SK-N-MC (cell line): Measurements from ENCODE around the gene REV1.
A peak's percentile ranks its signal among the peaks of the same experiment; 100 is the strongest.
"Not testable (repeated sequence)": the region's sequence is repeated elsewhere in the genome, so short reads cannot be mapped to it uniquely, and the experiment has no call there.

ENCODE experiments used
- DNase-seq: peaks from one replicate; pipeline ENCODE4 v3.0.0-alpha.2; 2011; ENCODE audit warnings: low read depth, low spot score
- H3K27ac ChIP-seq: fragments of 200-600 bp; sonication (generic); 2 replicates; pipeline ENCODE4 v1.5.1; 2016; ENCODE audit warnings: mixed run types
- H3K36me3 ChIP-seq: fragments of 200-600 bp; sonication (generic); 2 replicates; pipeline ENCODE4 v1.6.1; 2017; ENCODE audit warnings: antibody characterized with exemption, low read length, mixed read lengths; ENCODE audit not compliant: insufficient read depth
- H3K4me3 ChIP-seq: fragments of 200-600 bp; sonication (generic); 2 replicates; pipeline ENCODE4 v1.5.1; 2016
- H3K9ac ChIP-seq: fragments of 200-600 bp; sonication (generic); 2 replicates; pipeline ENCODE4 v1.8.0; 2017; ENCODE audit warnings: mixed run types, mixed read lengths; ENCODE audit not compliant: insufficient read length
- H3K9me3 ChIP-seq: fragments of 200-600 bp; sonication (generic); 2 replicates; pipeline ENCODE4 v1.6.1; 2017; ENCODE audit warnings: low read depth, mild to moderate bottlenecking, antibody characterized with exemption, low read length, moderate library complexity, mixed read lengths
- EZH2 ChIP-seq: fragments of 200-600 bp; sonication (generic); IDR thresholded peaks from one replicate; pipeline ENCODE4 v1.6.1; 2017; ENCODE audit warnings: antibody characterized with exemption
- FOXP2 ChIP-seq: optimal IDR thresholded peaks from 2 replicates; pipeline ENCODE3; 2011; ENCODE audit warnings: mild to moderate bottlenecking, moderate library complexity; ENCODE audit not compliant: insufficient read depth; ENCODE audit errors: extremely low read length, control extremely low read depth
- POLR2AphosphoS5 ChIP-seq: IDR thresholded peaks from 2 replicates; pipeline ENCODE4 v1.6.1; 2012; ENCODE audit warnings: mild to moderate bottlenecking, low read depth, low read length, borderline replicate concordance

Gene REV1

DNA sequence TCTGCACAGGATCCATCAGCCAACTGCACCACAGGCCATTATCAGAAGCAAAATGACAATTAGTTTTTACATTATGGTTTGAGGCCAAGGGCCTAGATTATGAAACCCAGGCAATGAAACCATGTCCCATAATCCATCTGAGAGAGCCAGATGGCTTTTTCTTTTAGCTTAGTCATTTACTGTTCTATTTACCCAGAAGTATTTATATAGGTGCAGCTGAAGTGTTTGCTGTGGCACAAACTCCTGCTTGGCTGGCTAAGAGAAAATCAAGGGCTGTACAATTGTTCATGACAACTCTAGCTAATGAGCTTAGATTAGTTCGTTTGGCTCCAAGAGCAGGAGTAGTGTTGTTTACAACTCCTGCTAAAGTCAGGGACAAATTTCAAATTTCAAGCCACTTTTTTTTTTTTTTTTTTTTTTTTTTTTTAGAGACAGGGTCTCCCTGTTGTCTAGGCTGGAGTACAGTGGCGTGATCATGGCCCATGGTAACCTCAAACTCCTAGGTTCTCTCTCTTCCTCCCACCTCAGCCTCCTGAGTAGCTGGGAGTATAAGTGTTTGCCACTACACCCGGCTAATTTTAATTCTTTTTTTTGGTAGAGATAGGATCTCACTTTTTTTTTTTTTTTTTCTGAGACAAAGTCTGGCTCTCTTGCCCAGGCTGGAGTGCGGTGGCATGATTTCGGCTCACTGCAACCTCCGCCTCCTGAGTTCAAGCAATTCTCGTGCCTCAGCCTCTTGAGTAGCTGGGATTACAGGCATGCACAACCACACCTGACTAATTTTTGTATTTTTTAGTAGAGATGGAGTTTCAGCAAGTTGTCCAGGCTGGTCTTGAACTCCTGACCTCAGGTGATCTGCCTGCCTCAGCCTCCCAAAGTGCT lies 18.4 kb upstream of the REV1 start:
- TF ChIP-seq EZH2 = no peak
- no peak for TF ChIP-seq POLR2AphosphoS5
- TF ChIP-seq FOXP2 = no peak
- no peak overlapping the region for H3K27ac ChIP-seq
- no peak for DNase-seq
- H3K36me3 ChIP-seq = no peaks in the 10 kb centered on the region
- no peak overlapping the region for H3K9ac ChIP-seq
- no peaks in the 10 kb centered on the region for H3K9me3 ChIP-seq
- H3K4me3 ChIP-seq = no peak overlapping the region

DNA sequence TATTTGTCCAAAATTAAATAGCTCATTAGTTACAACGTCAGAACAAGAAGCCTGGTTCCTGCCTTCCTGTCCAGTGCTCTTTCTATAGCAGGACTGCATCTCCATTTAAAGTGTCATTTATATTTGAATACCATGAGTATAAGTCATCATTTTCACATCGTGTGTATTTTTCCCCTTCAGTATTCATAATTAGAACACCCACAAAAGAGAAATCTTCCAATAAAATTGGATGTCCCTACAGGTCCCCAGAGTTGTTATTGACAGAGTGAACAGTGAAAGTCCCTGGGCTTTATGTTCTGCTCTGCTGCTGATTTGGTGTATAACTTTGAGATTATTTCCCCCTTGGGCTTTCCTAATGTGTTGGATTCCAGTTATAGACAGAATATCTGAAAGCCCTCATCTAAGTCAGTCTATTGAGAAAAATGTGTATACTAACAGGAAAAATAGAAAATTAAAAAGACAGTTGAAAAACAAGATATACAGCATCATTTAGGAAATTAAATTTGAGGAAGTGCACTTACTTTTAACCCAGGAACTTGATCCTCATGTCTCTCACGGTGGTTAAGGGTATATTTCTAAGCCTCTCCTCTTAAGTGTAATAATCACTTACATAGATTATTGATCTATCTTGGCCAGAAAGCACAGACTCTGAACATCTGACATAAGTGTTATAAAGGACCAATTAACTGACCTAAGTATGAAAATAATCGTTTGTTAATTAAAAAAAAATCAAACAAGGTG lies 15.2 kb upstream of the REV1 start:
- Histone ChIP-seq H3K36me3 (no peaks in the 10 kb centered on the region), H3K4me3 (no peak overlapping the region), H3K9ac (no peak overlapping the region), H3K9me3 (no peaks in the 10 kb centered on the region), H3K27ac (no peak overlapping the region)
- DNase-seq = no peak
- TF ChIP-seq FOXP2 (no peak), EZH2 (no peak)

GRCh38 chr2:99503662-99504416 lies 14.0 kb upstream of the REV1 start:
- not testable (repeated sequence) for H3K36me3 ChIP-seq, H3K27ac ChIP-seq, DNase-seq

DNA sequence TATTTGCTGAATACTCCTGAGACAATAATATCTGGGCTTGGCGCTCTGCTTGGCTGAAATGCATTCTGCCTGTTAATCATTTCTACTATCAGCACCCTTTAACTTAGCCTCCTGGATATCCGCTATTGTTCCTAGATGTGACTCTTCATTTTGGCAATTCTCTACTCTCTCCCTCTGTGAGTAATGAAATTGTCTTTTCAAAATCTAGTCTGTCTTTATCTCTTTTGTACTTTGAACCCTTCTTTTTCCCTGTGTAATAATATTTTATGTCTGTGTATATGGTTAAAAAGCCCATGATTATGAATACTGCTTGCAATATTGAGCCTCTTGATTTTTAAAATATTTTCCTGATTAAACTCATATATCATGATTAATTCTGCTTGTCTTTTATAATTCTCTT lies 6.2 kb upstream of the REV1 start:
- Histone ChIP-seq H3K27ac (no peak overlapping the region), H3K9me3 (no peaks in the 10 kb centered on the region), H3K36me3 (no peaks in the 10 kb centered on the region), H3K9ac (no peak overlapping the region), H3K4me3 (no peak overlapping the region)
- DNase-seq = no peak
- TF ChIP-seq POLR2AphosphoS5 (no peak), EZH2 (no peak), FOXP2 (no peak)

More at GRCh38 chr2:99503662-99504416, 14.0 kb upstream of the REV1 start:
- H3K9me3 ChIP-seq, H3K4me3 ChIP-seq, H3K9ac ChIP-seq: not testable (repeated sequence)

GRCh38 chr2:99495115-99495860 lies 5.5 kb upstream of the REV1 start:
- DNase-seq = no peak
- Histone ChIP-seq H3K9ac (no peak overlapping the region), H3K9me3 (no peaks in the 10 kb centered on the region), H3K4me3 (no peak overlapping the region), H3K36me3 (no peaks in the 10 kb centered on the region), H3K27ac (no peak overlapping the region)
- TF ChIP-seq EZH2 (no peak), POLR2AphosphoS5 (no peak), FOXP2 (no peak)

DNA sequence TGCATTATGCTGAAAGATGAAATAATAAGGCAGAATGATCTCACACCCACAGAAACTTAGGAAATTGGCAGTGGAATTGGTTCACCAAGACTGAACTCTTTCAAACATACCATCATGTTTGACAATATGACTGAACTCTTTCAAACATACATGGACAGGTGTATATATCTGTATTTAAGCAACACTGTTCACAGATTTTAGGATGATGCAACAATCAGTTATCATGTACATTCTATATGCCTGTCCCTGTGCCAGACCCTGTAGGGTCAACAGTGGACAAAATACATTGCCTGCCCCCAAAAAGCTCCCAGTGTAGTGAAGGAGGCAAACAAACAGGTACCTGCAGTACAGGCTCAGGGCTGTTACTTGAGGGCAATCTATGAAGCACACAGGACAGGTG lies 2.9 kb upstream of the REV1 start:
- H3K27ac ChIP-seq = no peak overlapping the region
- H3K9ac ChIP-seq = no peak overlapping the region
- H3K36me3 ChIP-seq = no peaks in the 10 kb centered on the region
- TF ChIP-seq EZH2 (no peak), POLR2AphosphoS5 (no peak), FOXP2 (no peak)
- H3K4me3 ChIP-seq = no peak overlapping the region
- DNase-seq = no peak
- H3K9me3 ChIP-seq = no peaks in the 10 kb centered on the region

DNA sequence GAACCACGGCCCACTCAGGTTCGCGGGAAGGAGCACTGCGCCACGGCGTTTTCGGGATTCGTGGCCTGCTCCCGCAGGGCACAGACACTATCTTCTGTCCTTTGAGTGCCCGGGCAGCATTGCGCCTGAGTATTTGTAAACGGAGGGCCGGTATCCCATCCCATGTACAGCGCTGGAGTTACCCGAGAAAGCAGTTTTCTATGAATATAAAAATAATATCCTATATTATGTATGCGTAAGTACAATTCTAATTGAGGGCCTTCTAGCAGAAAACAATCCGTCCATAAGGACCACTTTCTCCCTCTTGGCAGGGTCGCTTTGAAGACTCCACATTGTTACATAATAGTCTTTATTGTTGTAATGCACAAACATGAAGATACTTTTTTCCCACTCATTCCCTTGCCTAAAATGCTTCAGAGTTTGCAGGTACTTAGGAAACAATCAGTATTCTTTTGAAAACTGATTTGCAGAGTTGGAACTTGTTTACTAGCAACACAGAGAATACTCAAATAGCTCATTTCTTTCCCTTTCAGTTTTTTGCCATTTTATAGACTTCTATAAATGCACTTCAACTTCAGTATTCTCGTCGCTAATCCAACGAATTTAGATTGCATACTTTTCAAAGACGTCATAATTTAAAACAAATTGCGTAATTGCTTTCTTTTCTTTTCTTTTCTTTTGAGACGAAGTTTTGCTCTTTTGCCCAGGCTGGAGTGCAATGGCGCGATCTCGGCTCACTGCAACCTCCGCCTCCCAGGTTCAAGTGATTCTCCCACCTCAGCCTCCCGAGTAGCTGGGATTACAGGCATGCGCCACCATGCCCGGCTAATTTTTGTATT lies 1.0 kb upstream of the REV1 start:
- peak overlapping the region; percentile 77 for H3K9ac ChIP-seq
- H3K4me3 ChIP-seq = peak overlapping the region; percentile 98
- H3K27ac ChIP-seq = no peak overlapping the region
- TF ChIP-seq FOXP2 (no peak), EZH2 (no peak), POLR2AphosphoS5 (no peak)
- no peaks in the 10 kb centered on the region for H3K9me3 ChIP-seq
- no peak for DNase-seq
- H3K36me3 ChIP-seq = no peaks in the 10 kb centered on the region
